OCI-LY3 (cell line): ENCODE measurements around the gene ATP1B1.

ENCODE experiments used
- H2AFZ ChIP-seq: fragments of 200-600, 300-600 bp; shearing (Covaris generic); 2 replicates; pipeline ENCODE4 v1.6.0; 2014; ENCODE audit warnings: antibody characterized with exemption, low read depth, low read length
- H3K27ac ChIP-seq: fragments of 200-600, 300-600 bp; sonication (generic); 2 replicates; pipeline ENCODE4 v1.5.1; 2014; ENCODE audit warnings: mild to moderate bottlenecking, low read length, moderate library complexity, mixed read lengths
- H3K27me3 ChIP-seq: fragments of 200-600, 300-600 bp; sonication (generic); 2 replicates; pipeline ENCODE4 v1.6.1; 2014; ENCODE audit warnings: low read depth, low read length, mixed read lengths
- H3K36me3 ChIP-seq: fragments of 200-600, 300-600 bp; sonication (generic); replicated peaks from 2 replicates; pipeline ENCODE3; 2014; ENCODE audit warnings: low read depth, low read length, mixed read lengths
- H3K4me1 ChIP-seq: fragments of 300-600, 200-600 bp; sonication (generic); 2 replicates; pipeline ENCODE4 v1.6.1; 2014; ENCODE audit warnings: low read length, mixed read lengths
- H3K4me2 ChIP-seq: fragments of 200-600, 300-600 bp; sonication (generic); 2 replicates; pipeline ENCODE4 v1.6.1; 2014; ENCODE audit warnings: low read length, mixed read lengths
- H3K4me3 ChIP-seq: fragments of 300-600, 200-600 bp; sonication (generic); 2 replicates; pipeline ENCODE4 v1.5.1; 2014; ENCODE audit warnings: antibody characterized with exemption, mild to moderate bottlenecking, low read length, moderate library complexity
- H3K79me2 ChIP-seq: fragments of 300-600, 200-600 bp; shearing (Covaris generic); 2 replicates; pipeline ENCODE4 v1.6.1; 2014; ENCODE audit warnings: mild to moderate bottlenecking, low read length, mixed read lengths
- H3K9ac ChIP-seq: fragments of 300-600, 200-600 bp; shearing (Covaris generic); 2 replicates; pipeline ENCODE4 v1.6.0; 2014; ENCODE audit warnings: mild to moderate bottlenecking, low read length, moderate library complexity
- H3K9me3 ChIP-seq: fragments of 200-600, 300-600 bp; shearing (Covaris generic); 2 replicates; pipeline ENCODE4 v1.6.1; 2014; ENCODE audit warnings: low read length, mixed read lengths; ENCODE audit not compliant: insufficient read depth
- H4K20me1 ChIP-seq: fragments of 200-600, 300-600 bp; sonication (generic); 2 replicates; pipeline ENCODE4 v1.6.1; 2016; ENCODE audit warnings: low read length, mixed read lengths; ENCODE audit not compliant: insufficient read depth
- CTCF ChIP-seq: fragments of 200-600, 300-600 bp; sonication (generic); IDR thresholded peaks from 2 replicates; pipeline ENCODE4 v1.5.1; 2014; ENCODE audit warnings: antibody characterized with exemption, low read length, low read depth
- EZH2phosphoT487 ChIP-seq: fragments of 200-600 bp; shearing (Covaris generic); IDR thresholded peaks from 2 replicates; pipeline ENCODE4 v1.6.1; 2018; ENCODE audit warnings: antibody characterized with exemption, mixed run types, low read depth

ATP1B1 gene

GRCh38 chr1:169180174-169180573, 73.7 kb downstream of the ATP1B1 start:
- Histone ChIP-seq H3K27ac (no peak overlapping the region), H4K20me1 (no peaks in the 10 kb centered on the region), H3K4me2 (no peak overlapping the region), H3K4me1 (no peaks in the 10 kb centered on the region), H3K9ac (no peak overlapping the region), H3K27me3 (no peaks in the 10 kb centered on the region), H2AFZ (no peak overlapping the region), H3K9me3 (no peaks in the 10 kb centered on the region), H3K4me3 (no peak overlapping the region), H3K79me2 (no peaks in the 10 kb centered on the region), H3K36me3 (no peaks in the 10 kb centered on the region)
- no peak for TF ChIP-seq CTCF
- TF ChIP-seq EZH2phosphoT487, result no peak
